NCI-H345 treated with DMSO at 0.1 percent for 48 hours (cell line): ENCODE measurements around the gene EXOC6B.

ENCODE experiments used
- DNase-seq: peaks from one replicate; lab custom pipeline; 2025; ENCODE audit not compliant: unreplicated experiment; lab: John Stamatoyannopoulos, UW

The EXOC6B gene

GRCh38 chr2:72386288-72386687, 439.5 kb downstream of the EXOC6B start:
- no peak for DNase-seq

GRCh38 chr2:72378753-72379348, 447.0 kb downstream of the EXOC6B start:
- DNase-seq: no peak

GRCh38 chr2:72367530-72368225, 458.2 kb downstream of the EXOC6B start:
- DNase-seq: no peak

- DNase-seq: no peak
Measured at GRCh38 chr2:72363406-72363805, 462.4 kb downstream of the EXOC6B start.

- DNase-seq: no peak
Measured at GRCh38 chr2:72362733-72363132, 463.1 kb downstream of the EXOC6B start.

- no peak for DNase-seq
Measured at GRCh38 chr2:72361521-72361920, 464.3 kb downstream of the EXOC6B start.

GRCh38 chr2:72361042-72361441, 464.8 kb downstream of the EXOC6B start:
- DNase-seq: no peak

GRCh38 chr2:72350852-72351251, 475.0 kb downstream of the EXOC6B start:
- DNase-seq: no peak

- no peak for DNase-seq
Measured at GRCh38 chr2:72349016-72349415, 476.8 kb downstream of the EXOC6B start.

GRCh38 chr2:72347081-72347480, 478.8 kb downstream of the EXOC6B start:
- DNase-seq: no peak

- no peak for DNase-seq
Measured at GRCh38 chr2:72341639-72342038, 484.2 kb downstream of the EXOC6B start.

- no peak for DNase-seq
Measured at GRCh38 chr2:72340665-72341064, 485.2 kb downstream of the EXOC6B start.

- no peak for DNase-seq
Measured at GRCh38 chr2:72338076-72338475, 487.8 kb downstream of the EXOC6B start.

- DNase-seq: no peak
Measured at GRCh38 chr2:72332720-72333119, 493.1 kb downstream of the EXOC6B start.

- peak; percentile 47 for DNase-seq
Measured at GRCh38 chr2:72330652-72331051, 495.2 kb downstream of the EXOC6B start.

- DNase-seq: no peak
Measured at GRCh38 chr2:72326759-72327158, 499.1 kb downstream of the EXOC6B start.

- DNase-seq: no peak
Measured at GRCh38 chr2:72325592-72326422, 500.0 kb downstream of the EXOC6B start.

- DNase-seq: no peak
Measured at GRCh38 chr2:72316774-72317173, 509.1 kb downstream of the EXOC6B start.

- no peak for DNase-seq
Measured at GRCh38 chr2:72300147-72300684, 525.6 kb downstream of the EXOC6B start.

GRCh38 chr2:72293620-72294019, 532.2 kb downstream of the EXOC6B start:
- no peak for DNase-seq

- no peak for DNase-seq
Measured at GRCh38 chr2:72292433-72292832, 533.4 kb downstream of the EXOC6B start.

- no peak for DNase-seq
Measured at GRCh38 chr2:72291059-72291458, 534.8 kb downstream of the EXOC6B start.
